Measurements from ENCODE around the gene PNMA8B.

- TF ChIP-seq, protein P1, sequence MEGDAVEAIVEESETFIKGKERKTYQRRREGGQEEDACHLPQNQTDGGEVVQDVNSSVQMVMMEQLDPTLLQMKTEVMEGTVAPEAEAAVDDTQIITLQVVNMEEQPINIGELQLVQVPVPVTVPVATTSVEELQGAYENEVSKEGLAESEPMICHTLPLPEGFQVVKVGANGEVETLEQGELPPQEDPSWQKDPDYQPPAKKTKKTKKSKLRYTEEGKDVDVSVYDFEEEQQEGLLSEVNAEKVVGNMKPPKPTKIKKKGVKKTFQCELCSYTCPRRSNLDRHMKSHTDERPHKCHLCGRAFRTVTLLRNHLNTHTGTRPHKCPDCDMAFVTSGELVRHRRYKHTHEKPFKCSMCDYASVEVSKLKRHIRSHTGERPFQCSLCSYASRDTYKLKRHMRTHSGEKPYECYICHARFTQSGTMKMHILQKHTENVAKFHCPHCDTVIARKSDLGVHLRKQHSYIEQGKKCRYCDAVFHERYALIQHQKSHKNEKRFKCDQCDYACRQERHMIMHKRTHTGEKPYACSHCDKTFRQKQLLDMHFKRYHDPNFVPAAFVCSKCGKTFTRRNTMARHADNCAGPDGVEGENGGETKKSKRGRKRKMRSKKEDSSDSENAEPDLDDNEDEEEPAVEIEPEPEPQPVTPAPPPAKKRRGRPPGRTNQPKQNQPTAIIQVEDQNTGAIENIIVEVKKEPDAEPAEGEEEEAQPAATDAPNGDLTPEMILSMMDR (IDR thresholded peaks at IDR 0.05), result no peak
- TF ChIP-seq POLR2A (IDR thresholded peaks at IDR 0.05), result no peak
Measured at GRCh38 chr19:46490774-46491173, 4.9 kb downstream of the PNMA8B start.
